Measurements from ENCODE around the gene BRAF.

DNA sequence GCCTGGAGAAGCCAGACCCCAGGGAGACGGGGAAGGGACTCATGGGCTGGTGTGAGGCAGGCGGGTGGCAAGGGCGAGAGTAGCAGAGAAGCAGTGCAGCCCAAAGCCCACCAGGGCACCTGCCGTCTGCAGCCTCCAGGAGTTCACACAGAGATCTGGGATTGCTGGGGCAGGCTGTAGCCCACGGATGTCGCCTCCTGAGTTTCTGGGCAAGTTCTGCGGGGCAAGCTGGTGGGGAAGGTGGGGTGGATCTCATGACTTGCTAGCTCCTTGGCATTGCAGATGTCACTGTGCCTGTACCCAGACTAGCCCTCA, 246.0 kb downstream of the BRAF start:
- TF ChIP-seq, protein P1, sequence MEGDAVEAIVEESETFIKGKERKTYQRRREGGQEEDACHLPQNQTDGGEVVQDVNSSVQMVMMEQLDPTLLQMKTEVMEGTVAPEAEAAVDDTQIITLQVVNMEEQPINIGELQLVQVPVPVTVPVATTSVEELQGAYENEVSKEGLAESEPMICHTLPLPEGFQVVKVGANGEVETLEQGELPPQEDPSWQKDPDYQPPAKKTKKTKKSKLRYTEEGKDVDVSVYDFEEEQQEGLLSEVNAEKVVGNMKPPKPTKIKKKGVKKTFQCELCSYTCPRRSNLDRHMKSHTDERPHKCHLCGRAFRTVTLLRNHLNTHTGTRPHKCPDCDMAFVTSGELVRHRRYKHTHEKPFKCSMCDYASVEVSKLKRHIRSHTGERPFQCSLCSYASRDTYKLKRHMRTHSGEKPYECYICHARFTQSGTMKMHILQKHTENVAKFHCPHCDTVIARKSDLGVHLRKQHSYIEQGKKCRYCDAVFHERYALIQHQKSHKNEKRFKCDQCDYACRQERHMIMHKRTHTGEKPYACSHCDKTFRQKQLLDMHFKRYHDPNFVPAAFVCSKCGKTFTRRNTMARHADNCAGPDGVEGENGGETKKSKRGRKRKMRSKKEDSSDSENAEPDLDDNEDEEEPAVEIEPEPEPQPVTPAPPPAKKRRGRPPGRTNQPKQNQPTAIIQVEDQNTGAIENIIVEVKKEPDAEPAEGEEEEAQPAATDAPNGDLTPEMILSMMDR (IDR thresholded peaks at IDR 0.05; ENCODE audit: low read length): no peak
- TF ChIP-seq EZH2 (optimal IDR thresholded peaks at IDR 0.05; ENCODE audit: low read depth, low read length): no peak

All from MM.1S (cell line).